Measurements from ENCODE around the gene EIF4G1. TPM values are rescaled to one million over a fixed set of nuclear protein-coding genes. Genes with fewer than 3 reads are reported as not detected.

EIF4G1 gene
- total and polyA plus RNA-seq, 4 donors = 132 to 187 (median 163) TPM

DNA sequence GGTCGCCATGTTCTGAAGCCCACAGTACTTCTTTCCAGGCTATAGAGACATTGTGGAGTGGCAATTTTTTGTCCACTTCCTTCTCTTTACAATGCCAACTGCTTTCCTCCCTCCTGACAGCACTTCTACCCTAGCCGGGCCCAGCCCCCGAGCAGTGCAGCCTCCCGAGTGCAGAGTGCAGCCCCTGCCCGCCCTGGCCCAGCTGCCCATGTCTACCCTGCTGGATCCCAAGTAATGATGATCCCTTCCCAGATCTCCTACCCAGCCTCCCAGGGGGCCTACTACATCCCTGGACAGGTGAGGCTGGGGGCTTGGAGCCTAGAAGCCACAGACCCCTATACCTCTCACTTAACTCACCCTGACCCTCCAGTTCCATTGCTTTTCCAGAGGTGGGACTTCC, 2.8 kb downstream of the EIF4G1 start:
- peaks cover 56% of the 10 kb centered on the region for H3K36me3 ChIP-seq (ENCODE audit: control insufficient read depth, insufficient read depth, low read length)
- H3K9me3 ChIP-seq (ENCODE audit: control insufficient read depth, insufficient read depth, low read length) = no peaks in the 10 kb centered on the region
- DNase-seq (ENCODE audit: low read depth in 4 of 6, low spot score in 6 of 6) = no peak
- no peaks in the 10 kb centered on the region for H3K27me3 ChIP-seq (ENCODE audit: control insufficient read depth, insufficient read depth, low read length)
- no peak overlapping the region for H3K27ac ChIP-seq (ENCODE audit: low read depth, low read length)
- 78% methylated on average over 4 of the region's 5 CpGs for WGBS (ENCODE audit: insufficient coverage)
- no peak overlapping the region for H3K4me3 ChIP-seq (ENCODE audit: low read depth, low read length)
- peaks cover 37% of the 10 kb centered on the region for H3K4me1 ChIP-seq (ENCODE audit: control insufficient read depth, insufficient read depth, low read length)

GRCh38 chr3:184320104-184320445, 5.7 kb downstream of the EIF4G1 start:
- Histone ChIP-seq H3K36me3 (ENCODE audit: control insufficient read depth, insufficient read depth, low read length) (peaks cover 84% of the 10 kb centered on the region), H3K27me3 (ENCODE audit: control insufficient read depth, insufficient read depth, low read length) (no peaks in the 10 kb centered on the region), H3K4me1 (ENCODE audit: control insufficient read depth, insufficient read depth, low read length) (peaks cover 31% of the 10 kb centered on the region), H3K9me3 (ENCODE audit: control insufficient read depth, insufficient read depth, low read length) (no peaks in the 10 kb centered on the region), H3K27ac (ENCODE audit: low read depth, low read length) (peak overlapping the region; percentile 2), H3K4me3 (ENCODE audit: low read depth, low read length) (no peak overlapping the region)
- DNase-seq (ENCODE audit: low read depth in 4 of 6, low spot score in 6 of 6) = peak in 2 of 6 donors; percentile 49 to 92
- WGBS (ENCODE audit: insufficient coverage) = 37% methylated on average over 3 of the region's 4 CpGs

DNA sequence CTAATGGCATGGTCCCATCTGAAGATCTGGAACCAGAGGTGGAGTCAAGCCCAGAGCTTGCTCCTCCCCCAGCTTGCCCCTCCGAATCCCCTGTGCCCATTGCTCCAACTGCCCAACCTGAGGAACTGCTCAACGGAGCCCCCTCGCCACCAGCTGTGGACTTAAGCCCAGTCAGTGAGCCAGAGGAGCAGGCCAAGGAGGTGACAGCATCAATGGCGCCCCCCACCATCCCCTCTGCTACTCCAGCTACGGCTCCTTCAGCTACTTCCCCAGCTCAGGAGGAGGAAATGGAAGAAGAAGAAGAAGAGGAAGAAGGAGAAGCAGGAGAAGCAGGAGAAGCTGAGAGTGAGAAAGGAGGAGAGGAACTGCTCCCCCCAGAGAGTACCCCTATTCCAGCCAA, 7.3 kb downstream of the EIF4G1 start:
- Histone ChIP-seq H3K27me3 (ENCODE audit: control insufficient read depth, insufficient read depth, low read length) (no peaks in the 10 kb centered on the region), H3K4me1 (ENCODE audit: control insufficient read depth, insufficient read depth, low read length) (peaks cover 19% of the 10 kb centered on the region), H3K36me3 (ENCODE audit: control insufficient read depth, insufficient read depth, low read length) (peaks cover 91% of the 10 kb centered on the region), H3K4me3 (ENCODE audit: low read depth, low read length) (no peak overlapping the region), H3K9me3 (ENCODE audit: control insufficient read depth, insufficient read depth, low read length) (no peaks in the 10 kb centered on the region), H3K27ac (ENCODE audit: low read depth, low read length) (no peak overlapping the region)
- no peak for DNase-seq (ENCODE audit: low read depth in 4 of 6, low spot score in 6 of 6)
- 90% methylated on average over 1 of the region's 5 CpGs for WGBS (ENCODE audit: insufficient coverage)

DNA sequence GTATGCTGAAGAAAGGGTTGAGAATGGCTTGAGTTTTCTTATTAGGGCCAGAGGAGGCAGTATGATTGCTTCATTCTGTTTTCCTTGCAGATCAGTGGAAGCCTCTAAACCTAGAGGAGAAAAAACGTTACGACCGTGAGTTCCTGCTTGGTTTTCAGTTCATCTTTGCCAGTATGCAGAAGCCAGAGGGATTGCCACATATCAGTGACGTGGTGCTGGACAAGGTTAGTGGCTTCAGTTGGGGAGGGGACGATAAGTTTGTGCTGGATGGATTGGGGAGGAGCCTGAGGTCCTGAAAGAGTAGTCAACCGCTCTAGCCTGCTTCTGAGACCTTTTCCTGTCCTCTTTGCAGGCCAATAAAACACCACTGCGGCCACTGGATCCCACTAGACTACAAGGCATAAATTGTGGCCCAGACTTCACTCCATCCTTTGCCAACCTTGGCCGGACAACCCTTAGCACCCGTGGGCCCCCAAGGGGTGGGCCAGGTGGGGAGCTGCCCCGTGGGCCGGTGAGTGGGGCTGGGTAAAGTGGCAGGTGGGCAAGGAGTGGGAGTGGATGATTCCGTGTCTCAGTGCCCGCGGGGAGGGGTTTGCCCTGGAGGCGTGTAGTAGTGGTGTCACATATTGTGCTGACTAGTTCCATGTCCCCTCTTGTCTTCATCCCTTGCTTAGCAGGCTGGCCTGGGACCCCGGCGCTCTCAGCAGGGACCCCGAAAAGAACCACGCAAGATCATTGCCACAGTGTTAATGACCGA, 8.5 kb downstream of the EIF4G1 start:
- Histone ChIP-seq H3K9me3 (ENCODE audit: control insufficient read depth, insufficient read depth, low read length) (no peaks in the 10 kb centered on the region), H3K27ac (ENCODE audit: low read depth, low read length) (no peak overlapping the region), H3K4me1 (ENCODE audit: control insufficient read depth, insufficient read depth, low read length) (peaks cover 13% of the 10 kb centered on the region), H3K4me3 (ENCODE audit: low read depth, low read length) (no peak overlapping the region), H3K27me3 (ENCODE audit: control insufficient read depth, insufficient read depth, low read length) (no peaks in the 10 kb centered on the region), H3K36me3 (ENCODE audit: control insufficient read depth, insufficient read depth, low read length) (peaks cover 95% of the 10 kb centered on the region)
- 94% methylated on average over 18 of the region's 20 CpGs for WGBS (ENCODE audit: insufficient coverage)
- DNase-seq (ENCODE audit: low read depth in 4 of 6, low spot score in 6 of 6) = no peak

GRCh38 chr3:184323696-184324095, 9.3 kb downstream of the EIF4G1 start:
- no peaks in the 10 kb centered on the region for H3K27me3 ChIP-seq (ENCODE audit: control insufficient read depth, insufficient read depth, low read length)
- H3K36me3 ChIP-seq (ENCODE audit: control insufficient read depth, insufficient read depth, low read length) = peaks cover 97% of the 10 kb centered on the region
- H3K27ac ChIP-seq (ENCODE audit: low read depth, low read length) = no peak overlapping the region

DNA sequence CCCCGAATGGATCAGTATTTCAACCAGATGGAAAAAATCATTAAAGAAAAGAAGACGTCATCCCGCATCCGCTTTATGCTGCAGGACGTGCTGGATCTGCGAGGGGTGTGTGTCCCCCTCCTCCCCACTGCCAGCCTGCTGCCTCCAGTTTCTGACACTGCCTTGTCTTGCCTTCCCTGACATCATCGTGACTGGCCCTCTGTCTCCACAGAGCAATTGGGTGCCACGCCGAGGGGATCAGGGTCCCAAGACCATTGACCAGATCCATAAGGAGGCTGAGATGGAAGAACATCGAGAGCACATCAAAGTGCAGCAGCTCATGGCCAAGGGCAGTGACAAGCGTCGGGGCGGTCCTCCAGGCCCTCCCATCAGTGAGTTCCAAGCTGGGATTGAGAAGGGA, 10.9 kb downstream of the EIF4G1 start:
- H3K27me3 ChIP-seq (ENCODE audit: control insufficient read depth, insufficient read depth, low read length) = no peaks in the 10 kb centered on the region
- 95% methylated on average over 8 of the region's 13 CpGs for WGBS (ENCODE audit: insufficient coverage)
- H3K36me3 ChIP-seq (ENCODE audit: control insufficient read depth, insufficient read depth, low read length) = peaks cover 97% of the 10 kb centered on the region
- peaks cover 2% of the 10 kb centered on the region for H3K4me1 ChIP-seq (ENCODE audit: control insufficient read depth, insufficient read depth, low read length)
- no peak overlapping the region for H3K27ac ChIP-seq (ENCODE audit: low read depth, low read length)
- no peak overlapping the region for H3K4me3 ChIP-seq (ENCODE audit: low read depth, low read length)
- no peaks in the 10 kb centered on the region for H3K9me3 ChIP-seq (ENCODE audit: control insufficient read depth, insufficient read depth, low read length)
- DNase-seq (ENCODE audit: low read depth in 4 of 6, low spot score in 6 of 6) = no peak

More at GRCh38 chr3:184323696-184324095, 9.3 kb downstream of the EIF4G1 start:
- no peaks in the 10 kb centered on the region for H3K9me3 ChIP-seq (ENCODE audit: control insufficient read depth, insufficient read depth, low read length)
- peaks cover 13% of the 10 kb centered on the region for H3K4me1 ChIP-seq (ENCODE audit: control insufficient read depth, insufficient read depth, low read length)
- no peak for DNase-seq (ENCODE audit: low read depth in 4 of 6, low spot score in 6 of 6)
- WGBS (ENCODE audit: insufficient coverage) = 93% methylated on average over 8 of the region's 8 CpGs
- no peak overlapping the region for H3K4me3 ChIP-seq (ENCODE audit: low read depth, low read length)

GRCh38 chr3:184325715-184326369, 11.4 kb downstream of the EIF4G1 start:
- DNase-seq (ENCODE audit: low read depth in 4 of 6, low spot score in 6 of 6) = no peak
- no peaks in the 10 kb centered on the region for H3K4me1 ChIP-seq (ENCODE audit: control insufficient read depth, insufficient read depth, low read length)
- no peaks in the 10 kb centered on the region for H3K9me3 ChIP-seq (ENCODE audit: control insufficient read depth, insufficient read depth, low read length)
- 100% methylated on average over 3 of the region's 6 CpGs for WGBS (ENCODE audit: insufficient coverage)
- peaks cover 94% of the 10 kb centered on the region for H3K36me3 ChIP-seq (ENCODE audit: control insufficient read depth, insufficient read depth, low read length)
- no peak overlapping the region for H3K27ac ChIP-seq (ENCODE audit: low read depth, low read length)
- H3K27me3 ChIP-seq (ENCODE audit: control insufficient read depth, insufficient read depth, low read length) = no peaks in the 10 kb centered on the region
- H3K4me3 ChIP-seq (ENCODE audit: low read depth, low read length) = no peak overlapping the region

GRCh38 chr3:184327171-184327570, 12.8 kb downstream of the EIF4G1 start:
- H3K4me3 ChIP-seq (ENCODE audit: low read depth, low read length) = no peak overlapping the region
- H3K36me3 ChIP-seq (ENCODE audit: control insufficient read depth, insufficient read depth, low read length) = peaks cover 94% of the 10 kb centered on the region
- DNase-seq (ENCODE audit: low read depth in 4 of 6, low spot score in 6 of 6) = no peak
- H3K4me1 ChIP-seq (ENCODE audit: control insufficient read depth, insufficient read depth, low read length) = no peaks in the 10 kb centered on the region
- H3K9me3 ChIP-seq (ENCODE audit: control insufficient read depth, insufficient read depth, low read length) = no peaks in the 10 kb centered on the region
- 96% methylated on average over 19 of the region's 21 CpGs for WGBS (ENCODE audit: insufficient coverage)
- no peaks in the 10 kb centered on the region for H3K27me3 ChIP-seq (ENCODE audit: control insufficient read depth, insufficient read depth, low read length)
- no peak overlapping the region for H3K27ac ChIP-seq (ENCODE audit: low read depth, low read length)

- 67% methylated on average over 3 of the region's 3 CpGs for WGBS (ENCODE audit: insufficient coverage)
- DNase-seq (ENCODE audit: low read depth in 4 of 6, low spot score in 6 of 6) = no peak
- H3K27me3 ChIP-seq (ENCODE audit: control insufficient read depth, insufficient read depth, low read length) = no peaks in the 10 kb centered on the region
- no peak overlapping the region for H3K27ac ChIP-seq (ENCODE audit: low read depth, low read length)
- no peaks in the 10 kb centered on the region for H3K9me3 ChIP-seq (ENCODE audit: control insufficient read depth, insufficient read depth, low read length)
- H3K36me3 ChIP-seq (ENCODE audit: control insufficient read depth, insufficient read depth, low read length) = peaks cover 94% of the 10 kb centered on the region
- no peak overlapping the region for H3K4me3 ChIP-seq (ENCODE audit: low read depth, low read length)
- no peaks in the 10 kb centered on the region for H3K4me1 ChIP-seq (ENCODE audit: control insufficient read depth, insufficient read depth, low read length)
Observed at GRCh38 chr3:184328516-184328915, 14.1 kb downstream of the EIF4G1 start.

All from spinal cord (tissue), 10 donors.